Mesenchymal stem cell (in vitro differentiated cells and primary cell): Measurements from ENCODE around the gene PLEKHG1.

Source experiments
- DNase-seq: peaks from one replicate; pipeline ENCODE4 v3.0.0-alpha.2; 2013
- H2AFZ ChIP-seq: one replicate; pipeline ENCODE4 v1.6.1; 2013; ENCODE audit warnings: low read depth, mild to moderate bottlenecking, control low read depth, inconsistent platforms, low read length, moderate library complexity
- H2AK5ac ChIP-seq: 2 replicates; pipeline ENCODE4 v1.6.1; 2013; ENCODE audit warnings: low read length, moderate library complexity, mild to moderate bottlenecking, inconsistent platforms; ENCODE audit not compliant: severe bottlenecking
- H2BK120ac ChIP-seq: one replicate; pipeline ENCODE4 v1.6.1; 2013; ENCODE audit warnings: low read depth, mild to moderate bottlenecking, inconsistent platforms, low read length, moderate library complexity
- H2BK12ac ChIP-seq, 2 experiments: one replicate each; pipeline ENCODE4 v1.6.1; 2013; ENCODE audit warnings: inconsistent platforms in 2 of 2, low read length in 2 of 2, mild to moderate bottlenecking in 2 of 2, moderate library complexity in 2 of 2, control low read depth in 1 of 2
- H2BK15ac ChIP-seq: one replicate; pipeline ENCODE4 v1.6.1; 2013; ENCODE audit warnings: mild to moderate bottlenecking, low read depth, inconsistent platforms; ENCODE audit not compliant: poor library complexity, severe bottlenecking
- H2BK5ac ChIP-seq: 2 replicates; pipeline ENCODE4 v1.6.1; 2013; ENCODE audit warnings: low read depth, mild to moderate bottlenecking, low read length, control low read depth, inconsistent platforms; ENCODE audit not compliant: poor library complexity, severe bottlenecking
- H3K14ac ChIP-seq, 2 experiments: one replicate each; pipeline ENCODE4 v1.6.1; 2013; ENCODE audit warnings: inconsistent platforms in 2 of 2, low read length in 2 of 2, control low read depth in 1 of 2, mild to moderate bottlenecking in 1 of 2, moderate library complexity in 1 of 2
- H3K18ac ChIP-seq, 2 experiments: one replicate each; pipeline ENCODE4 v1.6.1; 2013; ENCODE audit warnings: inconsistent platforms in 2 of 2, low read length in 2 of 2, control low read depth in 1 of 2, low read depth in 1 of 2, mild to moderate bottlenecking in 1 of 2
- H3K23ac ChIP-seq, 2 experiments: one replicate each; pipeline ENCODE4 v1.6.1; 2013; ENCODE audit warnings: inconsistent platforms in 2 of 2, low read length in 2 of 2, mild to moderate bottlenecking in 2 of 2, moderate library complexity in 2 of 2, control low read depth in 1 of 2
- H3K27ac ChIP-seq: 2 replicates; pipeline ENCODE4 v1.5.1; 2013; ENCODE audit warnings: mild to moderate bottlenecking, moderate library complexity, low read length, control low read depth, inconsistent platforms; ENCODE audit not compliant: poor library complexity, severe bottlenecking
- H3K27me3 ChIP-seq, 2 experiments: 2 replicates each; pipeline versions ENCODE4 v1.6.1 to v1.7.0; 2013; ENCODE audit warnings: low read length in 2 of 2, mild to moderate bottlenecking in 2 of 2, moderate library complexity in 2 of 2, control low read depth in 1 of 2, inconsistent platforms in 1 of 2; ENCODE audit not compliant: control insufficient read depth in 1 of 2, insufficient read depth in 1 of 2
- H3K36me3 ChIP-seq, 2 experiments: 2 replicates each; pipeline versions ENCODE4 v1.6.1 to v1.7.0; 2013; ENCODE audit warnings: low read length in 2 of 2, control low read depth in 1 of 2, inconsistent platforms in 1 of 2, low read depth in 1 of 2, mild to moderate bottlenecking in 1 of 2; ENCODE audit not compliant: insufficient read depth in 2 of 2, control insufficient read depth in 1 of 2
- H3K4ac ChIP-seq, 2 experiments: one replicate each; pipeline ENCODE4 v1.6.1; 2013; ENCODE audit warnings: inconsistent platforms in 2 of 2, low read length in 2 of 2, mild to moderate bottlenecking in 2 of 2, moderate library complexity in 2 of 2, control low read depth in 1 of 2, low read depth in 1 of 2
- H3K4me1 ChIP-seq: 2 replicates; pipeline ENCODE4 v1.6.1; 2013; ENCODE audit warnings: low read depth, low read length, control low read depth; ENCODE audit not compliant: control insufficient read depth, insufficient read depth
- H3K4me2 ChIP-seq: 2 replicates; pipeline ENCODE4 v1.6.1; 2013; ENCODE audit warnings: low read length, mild to moderate bottlenecking, inconsistent platforms; ENCODE audit not compliant: poor library complexity, severe bottlenecking
- H3K4me3 ChIP-seq, 2 experiments: 2 replicates each; pipeline versions ENCODE4 v1.5.1 to v1.7.0; 2013; ENCODE audit warnings: low read length in 2 of 2, mild to moderate bottlenecking in 2 of 2, control low read depth in 1 of 2, low read depth in 1 of 2; ENCODE audit not compliant: insufficient read depth in 1 of 2
- H3K79me1 ChIP-seq: replicated peaks from 2 replicates; pipeline ENCODE4 v1.6.1; 2013; ENCODE audit warnings: mild to moderate bottlenecking, control low read depth, low read length, inconsistent platforms; ENCODE audit not compliant: poor library complexity, severe bottlenecking
- H3K9ac ChIP-seq: 2 replicates; pipeline ENCODE4 v1.7.0; 2013; ENCODE audit warnings: mild to moderate bottlenecking, low read length, moderate library complexity
- H3K9me3 ChIP-seq: 2 replicates; pipeline ENCODE4 v1.7.0; 2013; ENCODE audit warnings: mild to moderate bottlenecking, low read length; ENCODE audit not compliant: control insufficient read depth
- H4K8ac ChIP-seq: one replicate; pipeline ENCODE4 v1.6.1; 2013; ENCODE audit warnings: inconsistent platforms, mild to moderate bottlenecking, low read length, moderate library complexity
- H4K91ac ChIP-seq: one replicate; pipeline ENCODE4 v1.6.1; 2013; ENCODE audit warnings: mild to moderate bottlenecking, low read length, inconsistent platforms
- WGBS: methylation state at CpG from one replicate; pipeline ENCODE4 v1.1.7; 2013; ENCODE audit warnings: mixed read lengths; 5-methylcytosine and 5-hydroxymethylcytosine counted together

Gene PLEKHG1

DNA sequence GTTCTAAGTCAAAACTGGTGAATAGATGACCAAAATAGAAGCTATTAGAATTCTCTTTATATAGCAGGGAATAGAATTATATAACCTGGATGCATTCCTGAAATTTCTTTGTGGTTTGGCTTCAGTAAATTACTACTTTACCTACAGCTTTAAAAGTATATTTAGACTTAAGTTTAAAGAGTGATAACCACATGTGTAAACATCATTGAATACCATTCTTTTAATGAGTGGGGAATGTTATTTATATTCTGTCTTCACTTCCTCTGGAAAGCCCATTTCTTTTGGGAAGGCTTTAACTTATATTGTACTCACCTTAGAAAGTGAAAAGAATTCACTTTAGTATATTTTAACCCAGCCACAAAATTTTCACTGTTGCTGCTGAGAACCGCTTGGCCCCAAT, 39.1 kb downstream of the PLEKHG1 start:
- DNase-seq = no peak
- no peak overlapping the region for H3K23ac ChIP-seq

GRCh38 chr6:150639823-150640331, 40.2 kb downstream of the PLEKHG1 start:
- Histone ChIP-seq H2AK5ac (no peak overlapping the region), H3K23ac (no peak overlapping the region), H4K8ac (no peak overlapping the region), H3K18ac (no peak overlapping the region), H2BK120ac (no peak overlapping the region), H3K4me2 (no peak overlapping the region), H3K4me3 (no peak overlapping the region), H3K14ac (no peak overlapping the region), H2BK5ac (no peak overlapping the region), H4K91ac (peak overlapping the region; percentile 22), H3K79me1 (no peaks in the 10 kb centered on the region), H2AFZ (no peak overlapping the region), H3K9ac (no peak overlapping the region), H2BK12ac (no peak overlapping the region), H3K27ac (no peak overlapping the region), H3K27me3 (no peaks in the 10 kb centered on the region), H3K36me3 (no peaks in the 10 kb centered on the region), H2BK15ac (no peak overlapping the region), H3K4me1 (no peaks in the 10 kb centered on the region), H3K9me3 (no peaks in the 10 kb centered on the region), H3K4ac (no peak overlapping the region)
- DNase-seq = no peak
- 87% methylated on average over 7 of the region's 9 CpGs for WGBS

More for the DNA sequence above, 39.1 kb downstream of the PLEKHG1 start:
- Histone ChIP-seq H3K14ac (no peak overlapping the region), H2BK120ac (no peak overlapping the region), H3K36me3 (no peaks in the 10 kb centered on the region), H3K4ac (no peak overlapping the region), H3K18ac (no peak overlapping the region), H3K9me3 (no peaks in the 10 kb centered on the region), H2BK12ac (no peak overlapping the region), H3K27ac (no peak overlapping the region), H3K79me1 (no peaks in the 10 kb centered on the region), H3K27me3 (no peaks in the 10 kb centered on the region), H4K91ac (no peak overlapping the region), H3K4me2 (no peak overlapping the region), H3K9ac (no peak overlapping the region), H2BK5ac (no peak overlapping the region), H2AK5ac (no peak overlapping the region), H4K8ac (no peak overlapping the region), H3K4me3 (no peak overlapping the region), H3K4me1 (no peaks in the 10 kb centered on the region), H2BK15ac (no peak overlapping the region), H2AFZ (no peak overlapping the region)
- WGBS = no CpG with 5 or more reads among the region's 1 CpG

DNA sequence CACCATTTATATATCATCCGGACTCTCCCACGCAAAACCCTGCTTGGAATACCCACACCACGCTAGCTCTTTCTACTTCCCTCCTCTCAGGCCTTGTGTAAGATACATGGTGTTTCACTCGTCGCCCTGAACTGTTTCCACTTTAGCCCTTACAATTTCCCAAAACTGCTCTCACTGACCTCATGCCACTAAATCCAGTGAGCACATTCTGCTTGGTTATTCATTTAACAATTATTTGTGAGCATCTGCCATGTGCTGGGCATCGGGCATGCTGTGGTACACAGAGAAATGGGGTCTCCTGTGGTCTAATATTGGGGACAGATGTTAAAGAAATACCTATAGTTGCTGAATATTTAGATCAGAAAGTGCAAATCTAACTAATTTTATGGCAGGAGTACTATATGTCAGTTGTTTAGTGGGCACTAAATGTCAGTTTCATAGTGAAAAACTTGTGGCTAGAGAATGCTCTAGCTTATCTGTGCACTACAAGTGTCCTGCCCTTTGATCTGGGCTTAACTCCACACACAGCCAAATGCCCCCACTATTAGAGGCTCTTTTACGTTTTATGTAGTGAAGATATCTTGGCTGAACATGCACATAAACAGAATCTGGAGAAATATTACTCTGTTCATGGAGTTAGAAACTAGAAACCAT, 41.0 kb downstream of the PLEKHG1 start:
- no peak overlapping the region for H2BK120ac ChIP-seq
- H3K4me1 ChIP-seq = no peaks in the 10 kb centered on the region
- no peak overlapping the region for H3K4ac ChIP-seq
- no peak overlapping the region for H2AFZ ChIP-seq
- H3K36me3 ChIP-seq = no peaks in the 10 kb centered on the region
- no peaks in the 10 kb centered on the region for H3K9me3 ChIP-seq
- DNase-seq = no peak
- no peak overlapping the region for H2AK5ac ChIP-seq
- no peak overlapping the region for H3K4me3 ChIP-seq
- peak overlapping the region; percentile 75 for H3K9ac ChIP-seq
- no peak overlapping the region for H3K18ac ChIP-seq
- WGBS = 94% methylated on average over 6 of the region's 7 CpGs
- H4K91ac ChIP-seq = no peak overlapping the region
- no peak overlapping the region for H2BK12ac ChIP-seq
- no peak overlapping the region for H2BK5ac ChIP-seq
- H3K27me3 ChIP-seq = no peaks in the 10 kb centered on the region
- H3K23ac ChIP-seq = no peak overlapping the region
- H3K4me2 ChIP-seq = no peak overlapping the region
- no peak overlapping the region for H2BK15ac ChIP-seq
- no peak overlapping the region for H3K14ac ChIP-seq
- no peak overlapping the region for H4K8ac ChIP-seq
- H3K79me1 ChIP-seq = no peaks in the 10 kb centered on the region
- H3K27ac ChIP-seq = no peak overlapping the region

DNA sequence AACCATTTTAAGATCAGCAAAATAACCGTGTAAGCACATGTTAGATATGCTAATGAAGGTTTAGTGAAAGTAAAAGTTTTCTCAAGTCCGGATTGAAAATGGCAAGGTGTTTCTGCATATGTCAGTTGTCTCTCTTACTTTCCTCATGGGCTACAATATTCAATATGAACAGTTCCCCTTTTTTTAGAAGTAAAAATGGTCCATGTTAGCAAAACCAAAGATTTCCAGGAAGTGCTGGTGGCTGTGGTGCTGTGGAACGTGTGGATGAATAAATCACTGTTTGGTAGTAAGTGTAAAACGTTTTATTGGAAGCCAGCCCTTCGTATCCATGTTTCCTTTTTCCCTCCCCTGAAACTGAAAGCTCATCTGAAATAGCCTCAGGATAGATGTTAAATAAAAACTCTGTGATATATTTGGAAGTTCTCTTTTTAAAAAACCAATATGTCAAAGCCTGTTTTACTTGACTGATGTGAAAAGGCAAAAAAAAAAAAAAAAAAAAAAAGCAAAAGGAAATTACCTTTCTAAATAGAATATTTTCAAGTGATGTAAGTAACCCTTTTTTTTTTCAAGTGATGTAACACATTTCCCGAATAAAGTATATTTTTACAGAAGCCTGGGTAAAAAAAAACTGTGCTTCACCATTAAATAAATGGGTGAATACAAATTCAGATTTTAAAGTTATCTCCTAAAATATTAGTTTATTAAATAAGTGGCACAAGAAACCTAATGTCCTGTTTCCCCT, 41.9 kb downstream of the PLEKHG1 start:
- Histone ChIP-seq H2BK120ac (no peak overlapping the region), H2BK5ac (no peak overlapping the region), H4K91ac (no peak overlapping the region), H3K4ac (no peak overlapping the region), H2AFZ (no peak overlapping the region), H3K27me3 (no peaks in the 10 kb centered on the region), H3K79me1 (no peaks in the 10 kb centered on the region), H4K8ac (no peak overlapping the region), H2BK15ac (no peak overlapping the region), H3K36me3 (no peaks in the 10 kb centered on the region), H3K9ac (peak overlapping the region; percentile 75), H3K4me2 (no peak overlapping the region), H2BK12ac (no peak overlapping the region), H3K4me3 (peak overlapping the region in 1 of 2 experiments; percentile 65), H3K27ac (no peak overlapping the region), H2AK5ac (no peak overlapping the region), H3K18ac (no peak overlapping the region), H3K23ac (no peak overlapping the region), H3K14ac (no peak overlapping the region), H3K4me1 (no peaks in the 10 kb centered on the region), H3K9me3 (no peaks in the 10 kb centered on the region)
- WGBS = 44% methylated on average over 2 of the region's 6 CpGs
- no peak for DNase-seq
